Astrocyte (in vitro differentiated cells and primary cell): ENCODE measurements around the gene MYCBPAP. TPM values are rescaled to one million over a fixed set of nuclear protein-coding genes. Genes with fewer than 3 reads are reported as not detected.

Experiments used
- DNase-seq: peaks from one replicate; pipeline ENCODE4 v3.0.0-alpha.2; 2010; ENCODE audit warnings: low read depth
- FAIRE-seq: peaks from 2 replicates; lab custom pipeline; 2011; peaks lifted over from hg19 to GRCh38; lab: Jason Lieb, UNC
- H2AFZ ChIP-seq: 2 replicates; pipeline ENCODE4 v1.6.0; 2012; ENCODE audit warnings: low read depth, low read length, inconsistent platforms
- H3K27ac ChIP-seq: 2 replicates; pipeline ENCODE4 v1.5.1; 2011; ENCODE audit warnings: low read depth, low read length, inconsistent platforms
- H3K27me3 ChIP-seq: 2 replicates; pipeline ENCODE4 v1.6.0; 2011; ENCODE audit warnings: low read length, inconsistent platforms; ENCODE audit not compliant: insufficient read depth
- H3K36me3 ChIP-seq: 2 replicates; pipeline ENCODE4 v1.5.1; 2011; ENCODE audit warnings: low read length, inconsistent platforms; ENCODE audit not compliant: insufficient read depth
- H3K4me1 ChIP-seq: 2 replicates; pipeline ENCODE4 v1.5.1; 2011; ENCODE audit warnings: low read length, inconsistent platforms; ENCODE audit not compliant: insufficient read depth
- H3K4me2 ChIP-seq: 2 replicates; pipeline ENCODE4 v1.6.0; 2012; ENCODE audit warnings: low read length, inconsistent platforms
- H3K4me3 ChIP-seq: 2 replicates; pipeline ENCODE4 v1.5.1; 2011; ENCODE audit warnings: low read depth, mild to moderate bottlenecking, low read length, inconsistent platforms; ENCODE audit not compliant: insufficient read depth
- H3K79me2 ChIP-seq: 2 replicates; pipeline ENCODE4 v1.6.0; 2012; ENCODE audit warnings: mild to moderate bottlenecking, low read length, inconsistent platforms; ENCODE audit not compliant: insufficient read depth
- H3K9ac ChIP-seq: 2 replicates; pipeline ENCODE4 v1.6.0; 2012; ENCODE audit warnings: mild to moderate bottlenecking, low read length, inconsistent platforms
- H3K9me3 ChIP-seq: 2 replicates; pipeline ENCODE4 v1.5.1; 2012; ENCODE audit warnings: low read depth, mild to moderate bottlenecking, low read length, inconsistent platforms; ENCODE audit not compliant: insufficient read depth
- H4K20me1 ChIP-seq: 2 replicates; pipeline ENCODE4 v1.6.0; 2012; ENCODE audit warnings: low read length, inconsistent platforms; ENCODE audit not compliant: insufficient read depth
- H3K27ac Mint-ChIP-seq: one replicate; pipeline ENCODE4 v1.8.0; 2021; ENCODE audit warnings: mild to moderate bottlenecking, mixed read lengths; ENCODE audit not compliant: unreplicated experiment
- H3K27me3 Mint-ChIP-seq: one replicate; pipeline ENCODE4 v1.8.0; 2021; ENCODE audit warnings: low read depth, mixed read lengths; ENCODE audit not compliant: unreplicated experiment
- H3K36me3 Mint-ChIP-seq: one replicate; pipeline ENCODE4 v1.8.0; 2021; ENCODE audit warnings: low read depth, mixed read lengths; ENCODE audit not compliant: unreplicated experiment
- H3K4me1 Mint-ChIP-seq: one replicate; pipeline ENCODE4 v1.8.0; 2021; ENCODE audit warnings: low read depth, mixed read lengths; ENCODE audit not compliant: unreplicated experiment
- H3K4me3 Mint-ChIP-seq: one replicate; pipeline ENCODE4 v1.8.0; 2021; ENCODE audit warnings: mild to moderate bottlenecking, moderate library complexity, mixed read lengths; ENCODE audit not compliant: unreplicated experiment
- H3K9me3 Mint-ChIP-seq: one replicate; pipeline ENCODE4 v1.8.0; 2021; ENCODE audit warnings: mild to moderate bottlenecking, mixed read lengths; ENCODE audit not compliant: unreplicated experiment
- EZH2 ChIP-seq: IDR thresholded peaks from 2 replicates; pipeline ENCODE4 v1.6.1; 2012; ENCODE audit warnings: mild to moderate bottlenecking, low read length, inconsistent platforms; ENCODE audit not compliant: insufficient read depth
- total RNA-seq: library from RNA; stranded (reverse); gene quantifications from 2 replicates; pipeline ENCODE4 v1.2.1, GENCODE V29; 2021
- TF ChIP-seq, protein P1 (sequence below): IDR thresholded peaks from 2 replicates; pipeline ENCODE4 v1.5.1; 2011; ENCODE audit warnings: low read depth, mild to moderate bottlenecking, inconsistent platforms, low read length, moderate library complexity; ENCODE audit not compliant: insufficient read depth

Gene MYCBPAP
- total RNA-seq, 1 donor from 2014 or later = 1.4 TPM

DNA sequence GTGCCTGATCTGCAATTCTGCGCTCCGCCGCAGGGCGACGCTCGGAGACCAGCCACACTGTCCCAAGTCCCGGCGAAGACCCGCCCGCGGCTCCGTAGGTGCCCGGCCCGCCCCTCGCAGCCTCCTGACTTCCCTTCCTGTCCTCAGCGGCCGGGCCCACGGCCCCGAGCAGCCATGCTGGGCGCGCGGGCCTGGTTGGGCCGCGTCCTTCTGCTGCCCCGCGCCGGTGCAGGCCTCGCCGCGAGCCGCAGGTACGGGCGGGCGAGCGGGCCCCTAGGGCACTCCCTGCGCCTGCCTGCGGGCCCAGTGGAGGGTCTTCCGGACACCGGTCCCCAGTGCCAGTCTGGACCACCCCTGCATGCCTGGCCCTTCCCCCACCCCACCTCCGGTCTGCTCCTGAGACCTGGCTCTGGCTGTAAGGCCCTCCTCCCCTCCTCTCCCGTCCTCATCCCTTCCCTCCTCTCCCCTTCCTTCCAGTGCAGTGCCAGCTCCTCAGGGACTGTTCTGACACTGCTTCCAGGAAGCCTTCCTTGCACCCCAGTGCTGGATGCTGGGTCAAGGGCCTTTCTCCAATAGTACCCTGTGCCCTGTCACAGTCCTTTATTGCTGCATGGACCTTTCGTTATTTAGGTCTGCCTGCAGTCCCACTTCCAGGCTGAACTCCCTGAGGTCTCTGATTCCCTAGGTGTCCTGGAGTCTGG lies 38.9 kb downstream of the MYCBPAP start, which contains the start of gene SPATA20:
SPATA20 (plus strand) TSS at position 140 of the 701 bp plus-strand sequence; CDS start at position 175, 35 bp downstream.
- H3K36me3 ChIP-seq = no peaks in the 10 kb centered on the region
- H3K36me3 Mint-ChIP-seq = peaks cover 4% of the 10 kb centered on the region
- peak within 1 kb of the TSS; percentile 61 for H3K27ac ChIP-seq
- peak within 1 kb of the TSS; percentile 59 for H2AFZ ChIP-seq
- H3K4me3 ChIP-seq = peak within 1 kb of the TSS; percentile 68
- peak within 1 kb of the TSS; percentile 83 for H3K4me3 Mint-ChIP-seq
- peaks cover 5% of the 10 kb centered on the region for H3K9me3 Mint-ChIP-seq
- H3K79me2 ChIP-seq = peaks cover 4% of the 10 kb centered on the region
- no peak within 1 kb of the TSS for H3K27ac Mint-ChIP-seq
- no peaks in the 10 kb centered on the region for H3K27me3 ChIP-seq
- DNase-seq = peak; percentile 67
- no peak for FAIRE-seq
- H4K20me1 ChIP-seq = peaks cover 8% of the 10 kb centered on the region
- H3K9ac ChIP-seq = peak within 1 kb of the TSS; percentile 84
- H3K4me1 Mint-ChIP-seq = peaks cover 7% of the 10 kb centered on the region
- no peaks in the 10 kb centered on the region for H3K9me3 ChIP-seq
- H3K4me1 ChIP-seq = peaks cover 17% of the 10 kb centered on the region
- TF ChIP-seq EZH2 = no peak
- TF ChIP-seq, protein P1, sequence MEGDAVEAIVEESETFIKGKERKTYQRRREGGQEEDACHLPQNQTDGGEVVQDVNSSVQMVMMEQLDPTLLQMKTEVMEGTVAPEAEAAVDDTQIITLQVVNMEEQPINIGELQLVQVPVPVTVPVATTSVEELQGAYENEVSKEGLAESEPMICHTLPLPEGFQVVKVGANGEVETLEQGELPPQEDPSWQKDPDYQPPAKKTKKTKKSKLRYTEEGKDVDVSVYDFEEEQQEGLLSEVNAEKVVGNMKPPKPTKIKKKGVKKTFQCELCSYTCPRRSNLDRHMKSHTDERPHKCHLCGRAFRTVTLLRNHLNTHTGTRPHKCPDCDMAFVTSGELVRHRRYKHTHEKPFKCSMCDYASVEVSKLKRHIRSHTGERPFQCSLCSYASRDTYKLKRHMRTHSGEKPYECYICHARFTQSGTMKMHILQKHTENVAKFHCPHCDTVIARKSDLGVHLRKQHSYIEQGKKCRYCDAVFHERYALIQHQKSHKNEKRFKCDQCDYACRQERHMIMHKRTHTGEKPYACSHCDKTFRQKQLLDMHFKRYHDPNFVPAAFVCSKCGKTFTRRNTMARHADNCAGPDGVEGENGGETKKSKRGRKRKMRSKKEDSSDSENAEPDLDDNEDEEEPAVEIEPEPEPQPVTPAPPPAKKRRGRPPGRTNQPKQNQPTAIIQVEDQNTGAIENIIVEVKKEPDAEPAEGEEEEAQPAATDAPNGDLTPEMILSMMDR = peak; percentile 86
- H3K4me2 ChIP-seq = peak within 1 kb of the TSS; percentile 97
- peaks cover 25% of the 10 kb centered on the region for H3K27me3 Mint-ChIP-seq

DNA sequence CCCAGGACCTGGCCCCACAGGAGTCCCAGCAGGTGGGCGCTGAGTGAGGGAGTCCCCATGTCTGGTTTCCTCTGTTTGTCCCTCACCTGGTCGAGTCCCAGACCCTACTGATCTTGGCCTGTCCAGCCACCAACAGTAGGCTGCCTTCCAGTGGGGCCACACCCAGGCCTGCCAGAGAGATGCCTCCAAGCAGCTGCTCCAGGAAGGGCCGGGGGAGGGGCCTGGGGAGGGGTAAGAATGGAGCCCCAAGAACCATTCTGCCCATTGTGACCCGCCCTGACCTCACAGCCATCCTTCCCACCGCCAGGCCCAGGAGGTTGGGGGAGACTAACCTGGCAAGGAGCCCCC lies 39.5 kb downstream of the MYCBPAP start:
- no peaks in the 10 kb centered on the region for H3K27me3 ChIP-seq
- H3K27me3 Mint-ChIP-seq = peaks cover 25% of the 10 kb centered on the region
- H3K27ac ChIP-seq = no peak overlapping the region
- no peaks in the 10 kb centered on the region for H3K9me3 ChIP-seq
- H3K4me1 ChIP-seq = peaks cover 12% of the 10 kb centered on the region
- H3K9ac ChIP-seq = peak overlapping the region; percentile 84
- TF ChIP-seq, protein P1 = no peak
- no peak for TF ChIP-seq EZH2
- peak overlapping the region; percentile 97 for H3K4me2 ChIP-seq
- H3K27ac Mint-ChIP-seq = no peak overlapping the region
- peaks cover 5% of the 10 kb centered on the region for H3K9me3 Mint-ChIP-seq
- H4K20me1 ChIP-seq = peaks cover 8% of the 10 kb centered on the region
- H3K4me3 ChIP-seq = peak overlapping the region; percentile 68
- DNase-seq = no peak
- H3K36me3 Mint-ChIP-seq = peaks cover 4% of the 10 kb centered on the region
- H2AFZ ChIP-seq = no peak overlapping the region
- peak overlapping the region; percentile 83 for H3K4me3 Mint-ChIP-seq
- no peak for FAIRE-seq
- peaks cover 4% of the 10 kb centered on the region for H3K79me2 ChIP-seq
- peaks cover 2% of the 10 kb centered on the region for H3K4me1 Mint-ChIP-seq
- H3K36me3 ChIP-seq = no peaks in the 10 kb centered on the region

DNA sequence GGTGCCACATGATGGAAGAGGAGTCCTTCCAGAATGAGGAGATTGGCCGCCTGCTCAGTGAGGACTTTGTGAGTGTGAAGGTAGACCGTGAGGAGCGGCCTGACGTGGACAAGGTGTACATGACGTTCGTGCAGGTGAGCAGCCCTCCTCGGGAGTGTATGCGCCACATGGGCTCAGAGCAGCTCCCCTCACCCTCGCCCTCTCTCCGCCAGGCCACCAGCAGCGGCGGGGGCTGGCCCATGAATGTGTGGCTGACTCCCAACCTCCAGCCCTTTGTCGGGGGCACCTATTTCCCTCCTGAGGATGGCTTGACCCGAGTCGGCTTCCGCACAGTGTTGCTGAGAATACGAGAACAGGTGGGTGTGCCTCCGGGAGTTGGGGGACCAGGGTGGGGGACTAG lies 40.6 kb downstream of the MYCBPAP start:
- Histone ChIP-seq H3K27ac (no peak overlapping the region), H4K20me1 (peaks cover 8% of the 10 kb centered on the region), H3K4me3 (no peak overlapping the region), H3K27me3 (no peaks in the 10 kb centered on the region), H3K79me2 (peaks cover 4% of the 10 kb centered on the region), H3K9me3 (no peaks in the 10 kb centered on the region), H3K4me2 (no peak overlapping the region), H3K4me1 (peaks cover 9% of the 10 kb centered on the region), H3K9ac (no peak overlapping the region), H2AFZ (no peak overlapping the region), H3K36me3 (no peaks in the 10 kb centered on the region)
- Mint-ChIP-seq H3K27ac (no peak overlapping the region), H3K36me3 (peaks cover 7% of the 10 kb centered on the region), H3K9me3 (peaks cover 5% of the 10 kb centered on the region), H3K27me3 (peaks cover 32% of the 10 kb centered on the region), H3K4me3 (no peak overlapping the region), H3K4me1 (no peaks in the 10 kb centered on the region)
- FAIRE-seq = no peak
- DNase-seq = no peak
- TF ChIP-seq, protein P1 = no peak
- TF ChIP-seq EZH2 = no peak
